Common myeloid progenitor, CD34-positive (primary cell): Measurements from ENCODE around the gene CLIC3.

ENCODE experiments used
- CTCF ChIA-PET: fragments of 350-600 bp; sonication (Branson Sonifier 250); formaldehyde crosslinking; loops from one replicate; lab custom pipeline; 2021; ENCODE audit warnings: antibody characterized with exemption; lab: Charles Lee
- POLR2A ChIA-PET: fragments of 350-600 bp; sonication (Branson Sonifier 250); formaldehyde crosslinking; loops from one replicate; lab custom pipeline; 2021; ENCODE audit warnings: antibody characterized with exemption; lab: Charles Lee
- DNase-seq, 3 donors: peaks; one replicate each; pipeline versions ENCODE4 v3.0.0 to v3.0.0-alpha.2; 2013
- H3K27ac ChIP-seq, 2 experiments: 1 replicate in 1 of 2; 2 replicates in 1 of 2; pipeline ENCODE4 v1.7.0; 2013; ENCODE audit warnings: inconsistent platforms in 2 of 2, low read length in 2 of 2, mild to moderate bottlenecking in 2 of 2, low read depth in 1 of 2, moderate library complexity in 1 of 2; ENCODE audit not compliant: severe bottlenecking in 2 of 2, insufficient read depth in 1 of 2, poor library complexity in 1 of 2
- H3K27me3 ChIP-seq, 5 experiments: replicated peaks in 2 of 5; 1 replicate in 3 of 5; 2 replicates in 2 of 5; pipeline versions ENCODE4 v1.6.1 to v1.7.0; 2013; ENCODE audit warnings: low read length in 4 of 5, mild to moderate bottlenecking in 2 of 5, moderate library complexity in 2 of 5, inconsistent platforms in 1 of 5; ENCODE audit not compliant: insufficient read depth in 5 of 5, control insufficient read depth in 4 of 5
- H3K36me3 ChIP-seq, 4 experiments: 1 replicate in 2 of 4; 2 replicates in 2 of 4; pipeline versions ENCODE4 v1.6.1 to v1.7.0; 2013; ENCODE audit warnings: low read length in 3 of 4, control low read depth in 1 of 4, mild to moderate bottlenecking in 1 of 4; ENCODE audit not compliant: control insufficient read depth in 4 of 4, insufficient read depth in 4 of 4
- H3K4me1 ChIP-seq, 4 experiments: 1 replicate in 3 of 4; 2 replicates in 1 of 4; pipeline versions ENCODE4 v1.6.1 to v1.7.1; 2013; ENCODE audit warnings: low read length in 3 of 4, mild to moderate bottlenecking in 3 of 4, control low read depth in 1 of 4, inconsistent platforms in 1 of 4, moderate library complexity in 1 of 4; ENCODE audit not compliant: control insufficient read depth in 4 of 4, insufficient read depth in 4 of 4; ENCODE audit errors: control extremely low read depth in 1 of 4
- H3K4me3 ChIP-seq, 7 experiments: 1 replicate in 4 of 7; 2 replicates in 3 of 7; pipeline versions ENCODE4 v1.5.1 to v1.7.0; 2013; ENCODE audit warnings: mild to moderate bottlenecking in 7 of 7, low read length in 6 of 7, moderate library complexity in 6 of 7, inconsistent platforms in 2 of 7, low read depth in 2 of 7, control low read depth in 1 of 7; ENCODE audit not compliant: insufficient read depth in 4 of 7, control insufficient read depth in 1 of 7; ENCODE audit errors: extremely low read depth in 1 of 7
- H3K9me3 ChIP-seq, 5 experiments: 1 replicate in 4 of 5; 2 replicates in 1 of 5; pipeline versions ENCODE4 v1.6.1 to v1.7.1; 2013; ENCODE audit warnings: low read length in 4 of 5, mild to moderate bottlenecking in 2 of 5, inconsistent platforms in 1 of 5, low read depth in 1 of 5, moderate library complexity in 1 of 5; ENCODE audit not compliant: control insufficient read depth in 4 of 5, insufficient read depth in 2 of 5; ENCODE audit errors: control extremely low read depth in 1 of 5
- WGBS: methylation state at CpG from one replicate; pipeline ENCODE4 v1.1.5; 2013; ENCODE audit not compliant: insufficient coverage; 5-methylcytosine and 5-hydroxymethylcytosine counted together

Gene CLIC3

DNA sequence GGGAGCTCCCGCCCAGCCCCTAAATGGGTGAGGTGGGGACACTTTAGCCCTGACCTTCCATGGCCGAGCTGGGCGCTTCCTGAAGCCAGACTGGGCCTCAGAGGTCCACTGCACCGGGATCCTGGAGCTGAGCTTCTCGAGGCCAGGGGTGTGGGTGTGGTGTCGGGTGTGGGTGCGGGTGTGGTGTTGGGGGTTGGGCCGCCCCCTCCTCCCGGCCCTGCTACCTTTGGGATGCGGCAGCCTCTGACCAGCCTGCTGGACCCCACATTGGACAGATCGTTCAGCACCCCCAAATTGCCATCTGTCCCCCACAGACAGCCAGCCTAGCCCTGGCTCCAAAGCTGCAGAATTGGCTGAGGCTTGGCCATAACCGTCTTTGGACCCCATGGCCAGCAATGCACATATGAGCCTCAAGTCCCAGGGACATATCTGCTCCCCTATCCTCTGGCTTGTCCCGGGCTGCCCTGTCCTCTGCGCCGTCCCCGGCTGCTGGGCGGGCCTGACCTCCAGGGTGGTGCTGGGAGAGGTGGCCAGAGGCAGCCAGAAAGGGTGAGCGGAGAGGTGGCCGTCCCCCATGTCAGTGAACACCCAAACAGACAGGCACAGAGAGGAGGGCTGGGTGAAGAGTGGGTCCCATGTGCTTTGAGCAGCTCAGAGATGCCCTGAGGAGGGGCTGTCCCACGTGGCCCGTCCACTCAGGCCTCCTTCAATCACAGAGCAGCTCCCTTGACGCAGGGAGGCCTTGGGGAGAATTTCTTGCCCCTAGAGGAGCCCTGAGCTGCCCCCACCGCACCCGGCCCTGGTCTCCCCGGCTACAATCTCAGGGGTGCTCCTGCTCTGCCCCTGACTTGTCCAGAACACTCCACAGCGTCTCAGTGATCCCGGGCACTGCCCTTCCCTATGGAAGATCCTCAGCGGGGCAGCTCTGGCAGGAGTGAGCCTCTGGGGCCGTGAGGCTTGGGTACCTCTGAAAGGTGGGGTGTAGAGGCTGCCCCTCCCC lies 22.4 kb downstream of the CLIC3 start:
- H3K9me3 ChIP-seq: no peaks in the 10 kb centered on the region
- H3K36me3 ChIP-seq: no peaks in the 10 kb centered on the region
- H3K4me3 ChIP-seq: no peak overlapping the region
- CTCF ChIA-PET: interaction anchor here (0.7 to 5.7 kb wide), 11 partner anchors 8 to 317 kb away, joined by 3 to 28 read pairs (median 6); partner anchors contain the start of gene CLIC3
- no peak overlapping the region for H3K27ac ChIP-seq
- peaks cover 0 to 42% (median 36%) of the 10 kb centered on the region in 4 experiments for H3K4me1 ChIP-seq
- POLR2A ChIA-PET: no interaction called here
- 90% methylated on average over 23 of the region's 29 CpGs for WGBS
- DNase-seq: no peak
- H3K27me3 ChIP-seq: peaks cover 0 to 6% (median under 1%) of the 10 kb centered on the region in 5 experiments

DNA sequence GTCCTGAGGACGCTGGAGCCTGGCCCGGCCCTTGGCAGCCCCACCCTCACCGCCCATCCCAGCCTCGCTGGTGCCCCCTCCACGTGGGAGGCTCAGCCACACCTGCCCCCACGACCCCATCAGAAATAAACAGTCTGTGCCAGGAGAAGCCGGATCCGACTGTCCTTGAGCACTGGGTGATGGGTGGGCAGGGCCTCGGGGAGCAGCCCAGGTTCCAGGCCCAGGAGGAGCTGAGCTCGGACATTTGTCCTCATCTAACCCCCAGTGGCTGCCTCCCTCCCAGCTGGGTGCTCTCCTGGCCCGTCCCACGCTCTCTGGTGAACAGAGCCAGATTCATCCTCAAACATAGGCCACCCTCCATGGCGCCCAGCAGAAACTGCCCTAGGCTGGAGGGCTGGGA lies 23.6 kb downstream of the CLIC3 start:
- ChIA-PET POLR2A (no interaction called here), CTCF (interaction anchor here (1.3 kb wide), 1 partner anchor 25 kb away, joined by 3 read pairs; no protein-coding TSS in a partner anchor)
- peaks cover 0 to 4% (median 0%) of the 10 kb centered on the region in 5 experiments for H3K27me3 ChIP-seq
- no peaks in the 10 kb centered on the region for H3K36me3 ChIP-seq
- H3K4me3 ChIP-seq: no peak overlapping the region
- peaks cover 0 to 34% (median 31%) of the 10 kb centered on the region in 4 experiments for H3K4me1 ChIP-seq
- 85% methylated on average over 9 of the region's 13 CpGs for WGBS
- no peak overlapping the region for H3K27ac ChIP-seq
- DNase-seq: no peak
- no peaks in the 10 kb centered on the region for H3K9me3 ChIP-seq

DNA sequence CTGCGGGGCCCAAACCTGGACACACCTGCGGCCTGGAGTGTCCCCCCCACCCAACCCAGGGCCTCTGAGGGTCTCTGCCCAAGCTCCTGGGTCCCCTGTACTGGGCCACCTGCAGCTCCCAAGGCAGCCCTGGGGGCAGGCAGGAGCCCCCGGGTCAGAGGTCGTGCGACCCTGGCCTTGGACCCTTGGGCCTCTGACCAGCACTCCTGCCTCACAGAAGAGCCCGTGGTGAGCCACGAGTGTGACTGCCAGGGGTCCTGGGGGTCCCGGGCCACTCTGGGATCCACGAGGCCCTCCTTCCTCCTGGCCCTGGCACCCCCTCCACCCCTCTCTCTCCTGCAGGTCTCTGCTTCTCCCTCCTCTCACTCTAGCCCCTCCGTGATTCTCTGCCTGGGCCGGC lies 24.0 kb downstream of the CLIC3 start:
- WGBS: 95% methylated on average over 11 of the region's 11 CpGs
- peaks cover 0 to under 1% (median 0%) of the 10 kb centered on the region in 5 experiments for H3K27me3 ChIP-seq
- POLR2A ChIA-PET: no interaction called here

DNA sequence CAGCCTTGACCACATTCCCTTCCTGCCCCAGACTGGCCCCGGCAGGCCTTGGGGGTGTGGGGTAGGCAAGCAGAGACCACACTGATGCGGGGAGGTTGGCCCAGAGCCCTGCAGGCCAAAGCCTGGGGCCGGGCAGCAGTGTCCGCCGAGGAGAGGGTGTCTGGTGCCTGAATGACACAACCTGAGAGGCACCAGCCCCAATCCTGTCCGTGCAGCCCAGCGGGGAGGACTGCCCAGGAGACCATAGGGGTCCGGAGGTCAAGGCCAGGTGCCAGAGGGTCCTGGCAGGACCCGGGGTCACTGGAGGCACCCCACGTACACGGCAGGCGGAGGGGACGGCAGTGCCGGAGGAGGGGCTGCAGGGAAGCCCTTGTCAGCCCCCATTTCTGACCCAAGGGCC lies 24.6 kb downstream of the CLIC3 start:
- H3K4me3 ChIP-seq: no peak overlapping the region
- peaks cover 0 to 25% (median 22%) of the 10 kb centered on the region in 4 experiments for H3K4me1 ChIP-seq
- no peak overlapping the region for H3K27ac ChIP-seq
- ChIA-PET CTCF (interaction anchor here (1.2 to 1.3 kb wide), 2 partner anchors 26 to 129 kb away, joined by 3 read pairs; partner anchors contain the start of gene AJM1), POLR2A (interaction anchor here (0.6 kb wide), 1 partner anchor 27 kb away, joined by 3 read pairs; the partner anchor contains the start of gene C8G)
- no peaks in the 10 kb centered on the region for H3K9me3 ChIP-seq
- WGBS: 90% methylated on average over 14 of the region's 14 CpGs
- no peaks in the 10 kb centered on the region for H3K36me3 ChIP-seq
- no peaks in the 10 kb centered on the region for H3K27me3 ChIP-seq
- DNase-seq: no peak

More for the DNA sequence above, 24.0 kb downstream of the CLIC3 start:
- CTCF ChIA-PET: interaction anchor here (1.3 kb wide), 1 partner anchor 26 kb away, joined by 3 read pairs; no protein-coding TSS in a partner anchor
- DNase-seq: no peak
- H3K9me3 ChIP-seq: no peaks in the 10 kb centered on the region
- no peak overlapping the region for H3K4me3 ChIP-seq
- H3K36me3 ChIP-seq: no peaks in the 10 kb centered on the region
- H3K27ac ChIP-seq: no peak overlapping the region
- H3K4me1 ChIP-seq: peaks cover 0 to 30% (median 27%) of the 10 kb centered on the region in 4 experiments

DNA sequence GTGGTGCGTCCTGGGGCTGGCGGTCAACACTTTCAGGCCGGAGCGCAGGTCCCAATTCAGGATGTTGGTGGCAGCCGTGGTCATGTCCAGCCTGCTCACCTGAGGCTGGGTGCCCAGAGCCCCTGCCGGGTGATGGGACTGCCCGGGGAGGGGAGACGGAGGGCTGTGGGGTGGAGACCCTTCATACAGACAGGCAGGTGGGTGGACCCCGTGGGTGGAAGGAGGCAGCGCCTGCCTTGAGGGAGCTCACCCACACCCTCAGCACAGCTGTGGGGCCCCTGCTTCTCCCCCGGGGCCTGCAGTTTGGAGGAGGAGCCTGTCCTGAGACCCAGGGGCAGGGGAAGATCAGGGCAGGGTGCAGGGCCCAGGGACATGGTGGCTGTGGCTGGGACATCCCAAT lies 26.0 kb downstream of the CLIC3 start:
- peaks cover 0 to 17% (median 14%) of the 10 kb centered on the region in 4 experiments for H3K4me1 ChIP-seq
- H3K27ac ChIP-seq: no peak overlapping the region
- H3K27me3 ChIP-seq: peaks cover 0 to 2% (median 0%) of the 10 kb centered on the region in 5 experiments
- 97% methylated on average over 6 of the region's 11 CpGs for WGBS
- H3K4me3 ChIP-seq: no peak overlapping the region
- ChIA-PET POLR2A (no interaction called here), CTCF (interaction anchor here (1.2 kb wide), 1 partner anchor 20 kb away, joined by 3 read pairs; no protein-coding TSS in a partner anchor)
- DNase-seq: no peak
- no peaks in the 10 kb centered on the region for H3K9me3 ChIP-seq
- H3K36me3 ChIP-seq: no peaks in the 10 kb centered on the region

DNA sequence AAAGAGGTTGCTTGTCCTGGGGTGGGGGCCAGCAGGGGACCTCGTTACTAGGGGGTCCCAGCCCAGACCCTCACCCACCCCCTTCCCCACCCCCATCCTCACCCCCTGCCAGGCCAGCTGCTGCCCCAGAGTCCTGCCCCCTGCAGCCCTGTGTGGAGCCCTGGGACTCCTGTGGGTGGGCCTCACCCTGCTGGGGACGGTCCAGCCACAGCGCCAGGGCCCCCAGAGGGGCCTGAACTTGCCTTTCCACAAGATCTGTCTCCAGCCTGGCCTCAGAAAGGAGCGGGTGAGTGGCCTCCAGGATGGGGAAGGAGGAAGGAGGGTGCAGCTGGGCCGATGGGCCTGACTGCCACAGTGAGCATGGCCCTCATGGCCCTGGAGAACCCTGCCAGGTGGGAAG lies 26.6 kb downstream of the CLIC3 start:
- POLR2A ChIA-PET: no interaction called here
- no peaks in the 10 kb centered on the region for H3K9me3 ChIP-seq
- H3K4me1 ChIP-seq: peaks cover 0 to 11% (median 8%) of the 10 kb centered on the region in 4 experiments
- H3K27me3 ChIP-seq: peaks cover 0 to 2% (median 0%) of the 10 kb centered on the region in 5 experiments
- H3K36me3 ChIP-seq: no peaks in the 10 kb centered on the region
- WGBS: 83% methylated on average over 4 of the region's 5 CpGs
- no peak overlapping the region for H3K4me3 ChIP-seq
- no peak for DNase-seq
- CTCF ChIA-PET: no interaction called here
- no peak overlapping the region for H3K27ac ChIP-seq
